ENCODE data around the gene TECTB.
A peak's percentile ranks its signal among the peaks of the same experiment; 100 is the strongest.

TECTB gene

GRCh38 chr10:112275512-112276245 is 7.5 kb upstream of the TECTB start:
- DNase-seq, result no peak

GRCh38 chr10:112278871-112279270 is 4.3 kb upstream of the TECTB start:
- DNase-seq, result no peak

GRCh38 chr10:112279433-112279832 is 3.8 kb upstream of the TECTB start:
- no peak for DNase-seq

- no peak for DNase-seq
These were observed 2.8 kb upstream of the TECTB start for GRCh38 chr10:112280205-112280921.

- DNase-seq, result no peak
These were observed 1.1 kb upstream of the TECTB start for GRCh38 chr10:112282086-112282485.

- no peak for DNase-seq
These were observed 3.9 kb downstream of the TECTB start for GRCh38 chr10:112286837-112287818.

GRCh38 chr10:112287844-112288243 is 4.6 kb downstream of the TECTB start:
- DNase-seq, result no peak

GRCh38 chr10:112288486-112288885 is 5.3 kb downstream of the TECTB start:
- no peak for DNase-seq

- DNase-seq, result no peak
These were observed 6.3 kb downstream of the TECTB start for GRCh38 chr10:112289373-112290053.

GRCh38 chr10:112290054-112290373 is 6.8 kb downstream of the TECTB start:
- DNase-seq, result no peak

- DNase-seq, result no peak
These were observed 11.0 kb downstream of the TECTB start for GRCh38 chr10:112294169-112294568.

- DNase-seq, result no peak
These were observed 12.9 kb downstream of the TECTB start for GRCh38 chr10:112295853-112296830.

- DNase-seq, result no peak
These were observed 13.7 kb downstream of the TECTB start for GRCh38 chr10:112296908-112297331.

GRCh38 chr10:112298581-112298980 is 15.4 kb downstream of the TECTB start:
- no peak for DNase-seq

- no peak for DNase-seq
These were observed 16.3 kb downstream of the TECTB start for GRCh38 chr10:112299456-112299855.

GRCh38 chr10:112302335-112302734 is 19.1 kb downstream of the TECTB start:
- DNase-seq, result no peak

GRCh38 chr10:112303528-112303927 is 20.3 kb downstream of the TECTB start:
- DNase-seq, result no peak

- no peak for DNase-seq
These were observed 21.2 kb downstream of the TECTB start for GRCh38 chr10:112304267-112304859.

- peak in 1 of 2 experiments; percentile 2 for DNase-seq
These were observed 24.3 kb downstream of the TECTB start for GRCh38 chr10:112307358-112308124.

GRCh38 chr10:112308125-112308502 is 24.9 kb downstream of the TECTB start:
- DNase-seq, result no peak

Measured in activated CD4-positive, alpha-beta T cell treated with anti-CD3 and anti-CD28 coated beads, Interleukin-2, amount 50 U/mL, for 4 hours (primary cell).